Measurements from ENCODE around the gene MYRFL. TPM values are rescaled to one million over a fixed set of nuclear protein-coding genes. Genes with fewer than 3 reads are reported as not detected.

The MYRFL gene
- total RNA-seq, 4 donors from 2014 or later = not detected

DNA sequence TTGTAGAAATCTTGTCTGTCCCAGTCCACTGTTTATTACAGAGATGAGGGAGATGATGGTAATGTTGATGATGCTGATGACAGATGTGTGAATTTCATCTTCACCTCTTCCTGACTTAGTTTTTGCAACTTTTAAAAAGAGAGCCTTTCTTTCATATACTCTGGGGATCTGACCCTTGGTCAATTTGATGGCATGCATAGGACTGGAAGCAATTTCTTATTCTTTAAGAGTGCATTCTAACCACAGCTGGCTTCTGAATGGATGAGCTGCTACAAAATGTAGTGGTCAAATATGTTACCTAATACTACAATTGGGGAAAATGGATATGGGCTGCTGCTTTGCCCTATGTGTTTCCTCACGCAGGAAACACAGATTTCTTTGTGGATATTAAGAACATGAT is 80.8 kb downstream of the MYRFL start:
- Histone ChIP-seq H3K27me3 (no peaks in the 10 kb centered on the region), H3K27ac (replicated peaks in 1 of 4) (no peak overlapping the region), H3K4me1 (peaks cover 0 to under 1% (median 0%) of the 10 kb centered on the region in 4 donors), H3K36me3 (no peaks in the 10 kb centered on the region), H3K9me3 (no peaks in the 10 kb centered on the region), H3K4me3 (no peak overlapping the region)
- WGBS = 100% methylated on average over 1 of the region's 1 CpG
- DNase-seq (ENCODE audit: extremely low spot score) = no peak
- intact Hi-C loops (cut with DNase I) = no loop called here
- TF ChIP-seq, protein P1, sequence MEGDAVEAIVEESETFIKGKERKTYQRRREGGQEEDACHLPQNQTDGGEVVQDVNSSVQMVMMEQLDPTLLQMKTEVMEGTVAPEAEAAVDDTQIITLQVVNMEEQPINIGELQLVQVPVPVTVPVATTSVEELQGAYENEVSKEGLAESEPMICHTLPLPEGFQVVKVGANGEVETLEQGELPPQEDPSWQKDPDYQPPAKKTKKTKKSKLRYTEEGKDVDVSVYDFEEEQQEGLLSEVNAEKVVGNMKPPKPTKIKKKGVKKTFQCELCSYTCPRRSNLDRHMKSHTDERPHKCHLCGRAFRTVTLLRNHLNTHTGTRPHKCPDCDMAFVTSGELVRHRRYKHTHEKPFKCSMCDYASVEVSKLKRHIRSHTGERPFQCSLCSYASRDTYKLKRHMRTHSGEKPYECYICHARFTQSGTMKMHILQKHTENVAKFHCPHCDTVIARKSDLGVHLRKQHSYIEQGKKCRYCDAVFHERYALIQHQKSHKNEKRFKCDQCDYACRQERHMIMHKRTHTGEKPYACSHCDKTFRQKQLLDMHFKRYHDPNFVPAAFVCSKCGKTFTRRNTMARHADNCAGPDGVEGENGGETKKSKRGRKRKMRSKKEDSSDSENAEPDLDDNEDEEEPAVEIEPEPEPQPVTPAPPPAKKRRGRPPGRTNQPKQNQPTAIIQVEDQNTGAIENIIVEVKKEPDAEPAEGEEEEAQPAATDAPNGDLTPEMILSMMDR (IDR thresholded peaks at IDR 0.05) = no peak

DNA sequence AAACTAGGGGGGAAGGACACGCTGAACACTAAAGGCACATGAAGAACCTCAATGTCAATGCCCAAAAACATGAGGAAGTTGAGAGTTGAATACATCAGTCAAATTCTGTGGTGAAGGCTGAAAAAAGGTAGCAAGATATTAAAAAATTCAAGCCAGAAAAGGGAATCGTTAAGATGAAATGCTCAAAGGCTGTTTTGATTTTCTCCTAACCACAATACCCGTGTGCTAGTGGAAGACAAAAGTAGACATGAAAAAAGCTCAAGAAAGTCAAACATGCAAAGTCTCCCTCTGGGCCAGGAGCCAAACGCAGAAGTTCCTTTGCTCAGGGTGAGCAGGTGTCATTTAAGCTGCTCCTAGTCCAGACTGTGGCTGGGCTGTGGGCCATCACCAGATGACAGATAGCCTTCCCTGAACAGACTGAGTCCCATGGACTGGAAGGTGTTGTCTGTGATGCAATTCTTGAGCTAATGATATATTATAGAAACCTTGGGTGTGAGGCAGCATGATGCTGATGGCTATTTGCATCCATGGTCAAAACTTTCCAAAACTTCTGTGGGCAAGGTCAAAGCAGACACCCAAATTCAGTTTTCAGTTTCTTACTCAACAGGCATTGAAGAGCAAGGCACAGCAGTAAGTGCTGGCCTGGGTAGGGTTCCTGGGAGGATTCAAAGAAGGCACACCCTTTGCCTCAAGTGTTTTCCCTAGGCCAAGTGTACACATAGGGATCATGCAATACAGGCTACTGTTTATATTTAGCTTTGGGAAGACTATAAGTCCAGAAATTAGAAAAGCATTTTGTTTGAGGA is 81.6 kb downstream of the MYRFL start:
- Histone ChIP-seq H3K4me3 (no peak overlapping the region), H3K36me3 (no peaks in the 10 kb centered on the region)
- 84% methylated on average over 4 of the region's 4 CpGs for WGBS

GRCh38 chr12:69908203-69908602 is 83.2 kb downstream of the MYRFL start:
- intact Hi-C loops (cut with DNase I) = no loop called here
- 60% methylated on average over 3 of the region's 3 CpGs for WGBS

More for the DNA sequence above, 81.6 kb downstream of the MYRFL start:
- TF ChIP-seq, protein P1 (IDR thresholded peaks at IDR 0.05) = no peak
- TF ChIP-seq POLR2A (IDR thresholded peaks at IDR 0.05; ENCODE audit: low read depth) (no peak), POLR2AphosphoS5 (IDR thresholded peaks at IDR 0.05) (no peak), EP300 (IDR thresholded peaks at IDR 0.05) (no peak)
- Histone ChIP-seq H3K27me3 (no peaks in the 10 kb centered on the region), H3K4me1 (no peaks in the 10 kb centered on the region), H3K9me3 (no peaks in the 10 kb centered on the region), H3K27ac (replicated peaks in 1 of 4) (no peak overlapping the region)
- intact Hi-C loops (cut with DNase I) = no loop called here
- no peak for DNase-seq (ENCODE audit: extremely low spot score)

DNA sequence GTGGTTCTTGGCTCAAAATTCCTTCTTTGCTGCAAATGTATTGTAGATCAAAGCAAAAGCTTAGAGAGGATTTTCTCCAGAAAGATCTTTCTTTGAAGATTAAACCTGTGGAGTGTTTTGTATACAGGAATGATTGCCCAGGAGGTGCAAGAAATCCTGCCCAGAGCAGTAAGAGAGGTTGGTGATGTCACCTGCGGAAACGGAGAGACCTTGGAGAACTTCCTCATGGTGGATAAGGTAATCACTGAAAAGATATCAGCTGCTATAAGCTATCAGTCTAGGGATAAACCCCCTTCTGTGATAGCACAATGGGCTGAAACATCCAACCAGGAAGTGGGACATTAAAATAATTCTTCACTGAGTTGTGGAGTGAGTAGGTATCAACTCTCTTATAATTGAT is 85.7 kb downstream of the MYRFL start:
- intact Hi-C loops (cut with DNase I) = no loop called here
- no peaks in the 10 kb centered on the region for H3K4me1 ChIP-seq
- no peak for TF ChIP-seq EP300 (IDR thresholded peaks at IDR 0.05)
- TF ChIP-seq, protein P1 (IDR thresholded peaks at IDR 0.05) = no peak
- TF ChIP-seq POLR2AphosphoS5 (IDR thresholded peaks at IDR 0.05) = no peak
- TF ChIP-seq POLR2A (IDR thresholded peaks at IDR 0.05; ENCODE audit: low read depth) = no peak
- no peaks in the 10 kb centered on the region for H3K27me3 ChIP-seq
- H3K9me3 ChIP-seq = no peaks in the 10 kb centered on the region
- no peak overlapping the region for H3K4me3 ChIP-seq
- no peak for DNase-seq (ENCODE audit: extremely low spot score)
- WGBS = 76% methylated on average over 2 of the region's 2 CpGs
- no peak overlapping the region for H3K27ac ChIP-seq (replicated peaks in 1 of 4)
- H3K36me3 ChIP-seq = no peaks in the 10 kb centered on the region

More at GRCh38 chr12:69908203-69908602, 83.2 kb downstream of the MYRFL start:
- DNase-seq (ENCODE audit: extremely low spot score) = no peak
- no peaks in the 10 kb centered on the region for H3K9me3 ChIP-seq
- no peak overlapping the region for H3K4me3 ChIP-seq
- H3K36me3 ChIP-seq = no peaks in the 10 kb centered on the region
- TF ChIP-seq POLR2A (IDR thresholded peaks at IDR 0.05; ENCODE audit: low read depth) = no peak
- TF ChIP-seq EP300 (IDR thresholded peaks at IDR 0.05) = no peak
- TF ChIP-seq POLR2AphosphoS5 (IDR thresholded peaks at IDR 0.05) = no peak
- TF ChIP-seq, protein P1 (IDR thresholded peaks at IDR 0.05) = no peak
- no peaks in the 10 kb centered on the region for H3K27me3 ChIP-seq
- H3K4me1 ChIP-seq = no peaks in the 10 kb centered on the region
- no peak overlapping the region for H3K27ac ChIP-seq (replicated peaks in 1 of 4)

DNA sequence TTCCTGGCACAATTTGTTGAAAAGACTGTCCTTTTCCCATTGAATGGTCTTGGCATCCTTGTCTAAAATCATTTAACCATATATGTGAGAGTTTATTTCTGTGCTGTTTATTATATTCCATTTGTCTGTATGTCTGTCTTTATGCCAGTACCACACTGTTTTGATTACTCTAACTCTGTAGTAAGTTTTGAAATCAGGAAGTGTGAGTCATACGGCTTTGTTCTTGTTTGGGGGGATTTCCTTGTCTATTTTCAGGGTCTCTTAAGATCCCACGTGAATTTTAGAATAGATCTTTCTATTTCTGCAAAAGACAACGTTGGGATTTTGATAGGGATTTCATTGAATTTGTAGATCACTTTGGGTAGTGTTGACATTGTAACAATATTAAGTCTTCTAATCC is 88.5 kb downstream of the MYRFL start:
- H3K27me3 ChIP-seq = no peaks in the 10 kb centered on the region

More for the DNA sequence above, 88.5 kb downstream of the MYRFL start:
- no peak for DNase-seq (ENCODE audit: extremely low spot score)
- Histone ChIP-seq H3K4me3 (no peak overlapping the region), H3K36me3 (no peaks in the 10 kb centered on the region), H3K27ac (replicated peaks in 1 of 4) (no peak overlapping the region), H3K4me1 (no peaks in the 10 kb centered on the region), H3K9me3 (no peaks in the 10 kb centered on the region)
- TF ChIP-seq POLR2A (IDR thresholded peaks at IDR 0.05; ENCODE audit: low read depth) (no peak), EP300 (IDR thresholded peaks at IDR 0.05) (no peak), POLR2AphosphoS5 (IDR thresholded peaks at IDR 0.05) (no peak)
- TF ChIP-seq, protein P1 (IDR thresholded peaks at IDR 0.05) = no peak
- 55% methylated on average over 3 of the region's 3 CpGs for WGBS
- intact Hi-C loops (cut with DNase I) = no loop called here
